ENCODE measurements around the gene KLHL29.

- no peak for TF ChIP-seq POLR2A (IDR thresholded peaks at IDR 0.05; ENCODE audit: low read depth, low read length)
- TF ChIP-seq POLR2AphosphoS5 (IDR thresholded peaks at IDR 0.05; ENCODE audit: low read depth, low read length) = no peak
- TF ChIP-seq POU2F2 (IDR thresholded peaks at IDR 0.05; ENCODE audit: low read depth, low read length) = no peak
- no peak for TF ChIP-seq TAF1 (IDR thresholded peaks at IDR 0.05; ENCODE audit: low read depth, low read length)
- no peak for TF ChIP-seq PAX5 (IDR thresholded peaks at IDR 0.05; ENCODE audit: insufficient read depth, low read length, severe bottlenecking)
Measured at GRCh38 chr2:23346781-23347180, 38.2 kb upstream of the KLHL29 start.
